Measurements from ENCODE around the gene ME3. TPM values are rescaled to one million over a fixed set of nuclear protein-coding genes. Genes with fewer than 3 reads are reported as not detected.

Gene ME3
- polyA plus RNA-seq, 2 of the 4 experiments (the other 2 are of a cell fraction): 19.7 to 22.3 TPM

GRCh38 chr11:86641537-86642261, 30.7 kb downstream of the ME3 start:
- no peak for DNase-seq (ENCODE audit: low read depth in 1 of 2, low spot score in 1 of 2)
- FAIRE-seq: no peak
- Histone ChIP-seq H3K4me1 (peaks cover 21% of the 10 kb centered on the region), H3K4me3 (no peak overlapping the region), H3K4me2 (no peak overlapping the region), H3K9me3 (no peaks in the 10 kb centered on the region), H3K27ac (no peak overlapping the region)
- CTCF ChIA-PET: interaction anchor here (0.5 kb wide), 1 partner anchor 242 kb away, joined by 3 read pairs; no protein-coding TSS in a partner anchor
- no peak for TF ChIP-seq HOXB13 (CRISPR knock-in tag; IDR thresholded peaks at IDR 0.05; ENCODE audit: low read depth)
- no peak for TF ChIP-seq MAZ (IDR thresholded peaks at IDR 0.05; ENCODE audit: borderline replicate concordance, low read depth, low read length)
- no peak for TF ChIP-seq E2F6 (IDR thresholded peaks at IDR 0.05; ENCODE audit: borderline replicate concordance, low read depth)
- TF ChIP-seq KDM5A (IDR thresholded peaks at IDR 0.05): no peak
- TF ChIP-seq BHLHE40 (IDR thresholded peaks at IDR 0.05; ENCODE audit: low read depth, low read length): no peak
- no peak for TF ChIP-seq USF2 (IDR thresholded peaks at IDR 0.05)
- no peak for TF ChIP-seq MAFK (IDR thresholded peaks at IDR 0.05; ENCODE audit: partially characterized antibody)
- TF ChIP-seq EHF (CRISPR knock-in tag; IDR thresholded peaks at IDR 0.05): no peak
- no peak for TF ChIP-seq HES2 (IDR thresholded peaks at IDR 0.05)
- TF ChIP-seq RAD21 (conservative IDR thresholded peaks at IDR 0.05 in 1 of 2, IDR thresholded peaks at IDR 0.05 in 1 of 2): no peak
- TF ChIP-seq CTCF (IDR thresholded peaks at IDR 0.05): no peak
- no peak for TF ChIP-seq ZFP36 (IDR thresholded peaks at IDR 0.05; ENCODE audit: borderline replicate concordance, partially characterized antibody)
- no peak for TF ChIP-seq EHMT2 (IDR thresholded peaks at IDR 0.05; ENCODE audit: low read depth)
- no peak for TF ChIP-seq RCOR1 (IDR thresholded peaks at IDR 0.05; ENCODE audit: low read depth, low read length)
- no peak for TF ChIP-seq RNF2 (IDR thresholded peaks at IDR 0.05; ENCODE audit: borderline replicate concordance, low read depth)
- no peak for TF ChIP-seq ATOH8 (CRISPR knock-in tag; IDR thresholded peaks at IDR 0.05; ENCODE audit: low read depth)
- 94% methylated on average over 1 of the region's 1 CpG for WGBS (ENCODE audit: missing lambda C conversion rate)
- ATAC-seq: no peak
- POLR2A ChIA-PET: no interaction called here

- 37% methylated on average over 1 of the region's 1 CpG for WGBS (ENCODE audit: missing lambda C conversion rate)
- DNase-seq (ENCODE audit: low read depth in 1 of 2, low spot score in 1 of 2) (peak in 1 of 2 experiments; percentile 26), FAIRE-seq (peak; percentile 94), ATAC-seq (peak in 1 of 2 experiments; percentile 45; a peak in 2 of 6 replicates)
- H3K9me3 ChIP-seq: no peaks in the 10 kb centered on the region
- peak overlapping the region in 1 of 2 experiments; percentile 56; a peak in 3 of 6 replicates for H3K27ac ChIP-seq
- H3K4me1 ChIP-seq: peaks cover 34% of the 10 kb centered on the region
- H3K4me2 ChIP-seq: peak overlapping the region; percentile 32; the same call in 2 of the 3 replicates
- POLR2A ChIA-PET: no interaction called here
- H3K4me3 ChIP-seq: no peak overlapping the region
- TF ChIP-seq HOXB5 (CRISPR knock-in tag; IDR thresholded peaks at IDR 0.05): no peak
- no peak for TF ChIP-seq FOSL2 (IDR thresholded peaks at IDR 0.05)
- TF ChIP-seq FOSL2 (CRISPR knock-in tag; IDR thresholded peaks at IDR 0.05): peak; percentile 11; the same call in 1 of the 2 replicates
- TF ChIP-seq JUNB (IDR thresholded peaks at IDR 0.05): 0 out of 2 replicates have a peak, but pooled peaks have one; percentile 36
- TF ChIP-seq GATA3 (IDR thresholded peaks at IDR 0.05; ENCODE audit: borderline replicate concordance): peak; percentile 60; the same call in 1 of the 2 replicates
- CTCF ChIA-PET: interaction anchor here (1.1 to 1.4 kb wide), 5 partner anchors 19 to 183 kb away, joined by 3 to 5 read pairs (median 4); no protein-coding TSS in a partner anchor
These were observed 33.3 kb downstream of the ME3 start for GRCh38 chr11:86639137-86639536.

Measured in A549 (cell line).